Measurements from ENCODE around the gene LTBP3.
A peak's percentile ranks its signal among the peaks of the same experiment; 100 is the strongest.

LTBP3 gene

DNA sequence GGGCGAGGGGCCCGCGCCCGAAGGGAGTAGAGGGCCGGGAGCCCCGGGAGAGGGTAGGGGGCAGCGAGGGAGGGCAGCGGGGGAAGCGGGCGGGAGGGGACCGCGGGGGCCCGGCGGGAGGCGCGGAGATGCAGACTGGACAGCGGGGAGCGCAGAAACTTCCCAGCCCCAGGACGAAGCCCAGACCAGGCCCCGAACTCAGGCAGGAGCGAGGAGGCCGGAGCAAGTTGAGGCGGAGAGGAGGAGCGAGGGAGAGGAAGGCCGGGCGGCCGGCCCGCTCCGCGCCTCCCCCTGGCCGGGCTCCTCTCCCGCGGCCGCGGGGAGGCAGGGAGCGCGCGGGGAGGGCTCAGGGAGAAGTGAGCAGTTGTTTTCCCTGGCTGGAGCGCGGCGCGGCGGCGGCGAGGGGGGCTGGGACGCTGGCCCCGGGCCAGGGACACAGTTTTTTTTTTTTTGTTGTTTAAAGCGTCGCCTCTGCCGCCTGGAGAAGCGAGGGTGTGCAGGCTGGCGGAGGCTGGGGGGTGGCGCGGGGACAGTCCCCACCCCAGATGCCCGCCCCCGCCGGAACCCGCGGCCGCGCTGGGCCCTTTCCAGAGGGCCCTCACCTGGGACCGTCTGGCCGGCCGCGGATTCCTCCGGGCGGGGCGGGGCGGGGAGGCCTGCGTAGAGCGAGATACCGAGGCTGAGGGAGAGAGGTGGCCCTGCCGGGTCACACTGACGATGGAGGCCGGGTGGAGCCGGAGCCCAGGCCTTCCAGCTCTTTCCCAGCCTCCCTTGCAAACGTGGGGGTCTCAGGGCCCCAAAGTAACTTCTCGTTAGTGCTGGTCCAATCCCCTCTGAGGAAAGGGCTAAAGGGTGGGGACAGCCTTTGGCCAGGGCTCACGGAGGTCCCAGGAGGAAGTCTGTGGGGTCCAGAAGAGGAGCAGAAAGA lies at the start of gene LTBP3:
Gene LTBP3 (minus strand): TSS at position 358 of the 928 bp plus-strand sequence. CDS start 400 bp downstream, outside the sequence.
- DNase-seq = peak in 13 of 14 donors; percentile 38 to 88 (median 76)

DNA sequence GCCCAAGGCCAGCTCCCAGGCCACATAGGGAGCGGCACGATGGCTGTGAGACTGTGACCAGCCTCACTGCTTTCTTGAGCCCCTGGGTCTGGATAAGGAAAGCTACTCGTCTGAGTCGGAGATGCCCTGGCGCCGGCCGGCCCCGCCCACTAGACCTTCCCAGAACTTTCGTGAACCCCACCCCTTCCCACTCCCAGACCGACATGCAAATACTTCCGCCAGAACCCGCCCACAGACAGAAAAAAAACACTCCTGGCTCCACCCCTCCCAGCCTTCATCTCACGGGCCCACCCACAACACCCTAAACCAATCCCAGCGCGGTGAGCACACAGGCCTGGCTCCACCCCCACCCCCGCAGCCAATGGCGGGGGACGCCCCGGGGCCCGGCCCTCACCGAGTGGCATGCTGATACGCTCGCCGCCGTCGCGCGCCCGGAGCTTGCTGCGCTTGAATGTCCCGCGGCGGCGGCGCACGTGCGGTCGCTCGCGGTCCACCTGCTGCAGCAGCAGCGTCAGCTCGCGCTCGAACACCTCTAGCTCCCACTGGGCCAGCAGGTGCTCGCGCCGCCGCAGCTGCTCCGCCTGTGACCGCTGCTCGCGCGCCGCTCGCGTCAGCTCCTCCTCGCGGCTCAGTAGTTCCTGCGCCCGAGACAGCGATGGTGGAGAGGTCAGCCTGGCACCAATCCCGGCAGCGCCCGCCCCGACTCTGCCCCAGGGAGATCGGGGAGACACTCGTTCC lies 48.9 kb upstream of the LTBP3 start:
- DNase-seq = peak; percentile 42 to 94 (median 87)

DNA sequence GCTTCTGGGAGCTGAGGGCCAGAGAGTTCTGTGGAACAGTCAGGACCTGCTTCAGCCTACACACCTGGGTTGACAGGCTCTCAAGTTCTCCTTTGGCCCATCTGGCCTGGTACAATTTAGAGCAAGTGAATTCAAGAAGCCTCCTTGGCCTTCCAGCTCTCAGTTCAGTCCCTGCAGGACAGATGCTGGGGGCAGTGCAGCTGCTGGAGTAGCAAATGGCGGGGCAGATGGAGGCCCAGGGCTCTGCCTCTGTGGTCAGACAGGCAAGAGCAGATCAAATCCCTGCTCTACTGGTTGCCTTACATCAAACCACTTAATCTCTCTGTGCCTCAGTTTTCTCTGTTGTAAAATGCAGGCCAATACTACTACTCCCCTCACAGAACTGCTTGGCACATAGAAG lies 46.1 kb upstream of the LTBP3 start:
- no peak for DNase-seq

DNA sequence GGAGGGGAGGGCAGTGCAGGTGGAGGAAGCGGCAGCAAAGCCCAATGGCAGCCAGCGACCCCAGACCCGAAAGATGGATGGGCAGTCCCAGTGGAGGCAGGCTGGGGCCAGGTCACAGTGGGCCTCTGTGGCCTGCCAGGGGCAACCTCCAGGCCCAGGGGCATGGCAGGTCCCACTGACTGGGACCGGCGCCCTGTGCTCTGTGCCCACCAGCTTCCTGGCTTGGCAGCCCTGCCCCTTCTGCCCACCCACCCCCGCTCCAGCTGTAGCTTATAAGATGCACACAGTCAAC lies 41.7 kb upstream of the LTBP3 start:
- no peak for DNase-seq

DNA sequence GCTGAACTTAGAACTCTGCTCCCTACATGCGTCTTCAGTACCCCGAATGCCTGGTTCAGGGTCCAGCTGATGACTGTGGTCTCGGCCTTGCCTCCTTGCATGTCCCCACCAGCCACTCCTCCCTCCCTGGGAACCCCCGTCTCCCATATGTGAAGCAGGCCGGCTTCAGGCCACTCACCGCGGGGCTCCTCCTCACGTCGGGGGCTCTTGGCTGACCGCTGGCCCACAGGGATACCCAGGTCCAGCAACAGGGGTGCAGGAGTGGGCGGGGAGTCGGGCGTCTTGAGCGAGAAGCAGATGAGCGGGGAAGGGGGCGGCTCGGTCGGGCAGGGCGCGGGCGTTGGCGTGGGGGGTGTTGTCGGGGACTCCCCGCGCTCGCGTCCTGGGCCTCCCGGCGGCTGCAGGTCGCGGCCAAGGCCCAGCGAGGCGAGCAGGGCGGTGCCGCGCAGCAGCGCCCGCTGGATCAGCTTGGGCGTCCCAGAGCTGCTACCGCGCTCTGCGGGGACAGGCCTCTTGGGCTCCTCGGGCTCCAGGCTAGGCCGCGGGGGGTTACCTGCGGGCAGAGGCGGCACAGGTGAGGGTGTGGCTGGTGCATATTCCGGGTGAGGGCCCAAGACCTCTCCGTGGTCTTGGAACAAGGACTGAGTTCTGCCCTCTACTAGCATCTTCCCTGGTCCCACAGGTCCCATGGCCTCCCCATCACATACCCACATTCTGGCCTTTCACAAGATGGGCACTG lies 41.2 kb upstream of the LTBP3 start:
- DNase-seq = no peak

DNA sequence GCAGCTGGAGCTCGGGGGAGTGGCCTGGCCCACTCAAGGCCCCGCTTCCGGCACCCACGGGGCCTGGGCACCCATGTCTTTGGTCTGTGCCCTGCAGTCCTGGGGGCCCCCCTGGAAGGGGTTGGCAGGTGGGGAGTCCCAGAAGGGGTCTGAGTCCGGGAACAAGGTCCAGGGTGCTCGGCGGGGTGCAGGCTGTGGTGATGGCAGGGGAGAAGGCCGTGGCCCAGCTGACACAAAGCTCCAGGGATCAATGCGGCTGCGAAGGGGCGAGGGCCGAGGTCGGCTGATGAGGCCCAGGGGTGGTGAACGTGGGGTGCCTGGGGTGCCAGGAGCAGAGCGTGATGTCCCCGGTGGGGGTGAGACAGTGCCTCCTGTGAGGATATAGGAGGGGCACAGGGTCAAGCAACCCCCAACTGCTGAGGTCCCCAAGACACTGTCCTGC lies 40.1 kb upstream of the LTBP3 start:
- no peak for DNase-seq

DNA sequence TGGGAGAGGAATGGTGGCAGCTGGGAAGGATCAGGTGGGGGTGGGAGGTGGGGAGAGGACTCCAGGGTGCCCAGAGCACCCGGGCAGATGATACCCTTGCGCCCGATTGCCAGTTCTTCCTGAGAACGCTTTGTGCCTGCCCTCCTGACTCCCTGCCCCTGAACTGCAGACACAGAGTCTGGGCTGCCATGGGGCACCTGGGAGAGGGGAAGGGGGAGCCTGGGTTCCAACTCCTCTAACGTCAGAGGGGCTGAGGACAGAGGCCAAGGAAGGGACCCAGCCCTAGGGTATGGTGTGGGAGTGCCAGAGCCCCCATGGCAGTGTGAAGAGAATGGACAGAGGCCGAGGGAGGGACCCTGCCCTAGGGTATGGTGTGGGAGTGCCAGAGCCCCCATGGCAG lies 38.4 kb upstream of the LTBP3 start:
- no peak for DNase-seq

DNA sequence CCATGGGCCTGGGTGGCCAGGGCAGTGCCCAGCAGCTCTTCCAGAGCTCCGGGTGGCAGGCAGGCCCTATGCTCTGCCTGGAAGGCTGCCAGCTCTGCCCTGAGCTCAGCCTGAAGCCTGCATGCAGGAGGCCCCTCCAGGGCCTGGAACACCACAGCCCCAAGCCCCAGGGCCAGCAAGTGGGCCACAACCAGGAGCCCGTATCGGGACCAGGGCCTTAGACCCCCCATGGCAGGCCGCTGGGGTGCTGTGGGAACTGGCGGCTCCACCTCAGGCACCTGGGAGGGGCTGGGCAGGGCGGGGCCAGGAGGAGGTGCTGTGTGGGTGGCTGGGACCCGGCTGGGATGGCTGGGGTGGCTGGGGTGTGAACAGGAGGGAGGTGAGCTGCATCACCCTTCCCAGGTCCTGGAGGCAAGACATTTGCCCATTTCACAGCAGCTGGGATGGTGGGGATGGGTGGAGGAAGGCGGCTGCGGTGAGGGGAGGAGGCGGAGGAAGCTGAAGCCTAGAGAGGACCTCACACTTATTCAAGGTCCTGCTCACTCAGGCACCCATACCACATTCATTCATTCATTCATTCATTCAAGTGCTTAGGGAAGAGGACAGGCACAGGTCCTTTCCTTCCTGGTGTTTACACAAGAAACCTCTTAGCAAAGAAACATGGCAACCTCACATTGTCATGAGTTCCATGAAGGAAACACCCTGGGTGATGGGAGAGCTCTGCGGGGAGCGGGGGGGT lies 37.6 kb upstream of the LTBP3 start, which contains the start of gene KCNK7:
Gene KCNK7 (minus strand): TSS at position 258 of the 739 bp plus-strand sequence. CDS start 28 bp downstream, at position 230.
- no peak for DNase-seq

DNA sequence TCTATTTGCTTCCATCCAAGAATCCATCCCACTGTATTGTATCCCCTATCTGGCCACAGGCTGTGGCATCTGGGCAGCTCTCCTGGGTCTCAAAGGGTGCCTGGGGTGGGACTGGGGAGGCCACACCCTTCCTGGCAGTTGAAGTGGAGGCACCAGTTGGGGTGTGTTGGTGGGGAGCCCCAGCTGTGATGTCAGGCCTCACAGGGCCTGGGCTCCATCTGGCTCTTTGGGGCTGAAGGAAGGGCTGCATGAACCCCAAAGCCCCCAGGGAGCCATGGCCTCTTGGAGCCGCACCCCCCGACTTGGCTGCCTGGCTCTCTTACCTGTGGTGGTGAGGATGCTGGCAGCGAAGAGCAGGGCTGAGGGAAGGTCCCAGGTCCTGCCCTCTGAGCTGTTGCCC lies 37.0 kb upstream of the LTBP3 start:
- DNase-seq = no peak

DNA sequence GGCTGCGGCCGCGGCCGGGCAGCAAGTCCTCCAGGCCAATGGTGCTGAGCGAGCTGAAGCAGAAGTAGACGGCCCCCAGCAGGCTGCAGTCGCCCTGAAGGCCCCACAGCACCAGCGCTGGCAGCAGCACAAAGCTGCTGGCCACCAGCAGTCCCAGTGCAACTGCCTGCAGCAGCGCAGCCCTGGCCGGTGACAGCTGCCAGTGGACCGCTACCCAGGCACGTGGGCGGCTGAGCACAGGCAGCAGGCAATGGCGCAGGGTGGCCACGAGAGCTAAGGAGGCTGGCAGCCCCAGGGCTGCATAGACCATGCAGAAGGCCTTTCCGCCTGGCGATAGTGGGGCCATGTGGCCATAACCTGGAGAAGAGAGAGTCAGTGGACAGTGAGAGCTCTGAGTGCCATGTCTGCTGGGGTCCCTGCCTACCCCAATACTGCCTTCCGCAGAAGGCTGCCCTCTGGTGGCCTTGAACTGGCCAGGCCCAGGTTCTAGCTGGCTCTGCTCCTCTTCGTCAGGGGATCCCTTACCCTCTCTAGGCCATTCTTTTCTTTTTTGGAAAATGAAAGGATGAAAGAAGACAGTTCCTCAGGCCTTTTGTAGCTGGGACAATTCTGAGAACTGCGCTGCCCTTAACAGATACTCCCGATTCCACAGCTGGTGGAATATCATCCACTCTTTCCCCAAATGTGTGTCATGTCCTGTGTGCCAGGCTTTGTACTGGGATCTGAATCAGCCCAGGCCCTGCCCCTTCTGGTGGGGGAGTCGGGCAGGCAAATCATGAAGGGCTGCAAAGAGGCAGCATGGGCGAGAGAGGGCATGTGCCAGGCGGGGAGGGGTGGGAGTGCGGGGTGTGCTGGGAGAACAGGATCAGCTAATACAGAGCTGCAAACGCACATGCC lies 35.6 kb upstream of the LTBP3 start:
- peak in 12 of 14 donors; percentile 13 to 87 (median 65) for DNase-seq

DNA sequence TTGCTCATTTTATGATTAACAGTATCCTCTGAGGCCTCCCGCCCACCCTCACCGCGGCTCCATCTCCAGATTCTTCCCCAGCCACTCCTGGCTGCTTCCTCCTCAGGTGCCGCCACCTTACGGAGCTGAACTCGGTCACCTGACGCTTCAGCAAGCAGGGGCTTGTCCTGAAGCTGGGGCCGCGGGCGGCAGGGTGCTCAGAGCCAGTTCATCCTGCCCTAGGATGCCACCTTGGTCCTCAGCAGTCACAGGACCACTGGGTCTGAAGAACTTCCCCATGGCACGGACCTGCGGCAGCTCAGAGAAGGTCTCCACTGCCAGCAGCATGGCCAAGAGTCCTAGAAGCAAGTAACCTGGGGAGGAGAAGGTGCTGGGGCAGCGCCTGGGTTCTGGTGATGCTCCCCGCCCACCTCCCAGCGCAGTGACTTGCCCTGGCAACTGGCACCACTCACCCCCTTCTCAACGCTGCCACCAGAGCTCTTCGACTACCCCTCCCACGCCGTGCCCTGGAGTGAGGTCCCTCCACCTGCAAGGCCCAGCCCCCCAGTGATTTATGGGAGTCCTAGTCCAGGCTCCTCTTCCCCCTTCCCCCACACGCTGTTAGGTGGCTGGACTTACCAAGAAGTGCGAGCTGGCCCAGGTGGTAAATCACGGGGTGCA lies 34.8 kb upstream of the LTBP3 start:
- no peak for DNase-seq

DNA sequence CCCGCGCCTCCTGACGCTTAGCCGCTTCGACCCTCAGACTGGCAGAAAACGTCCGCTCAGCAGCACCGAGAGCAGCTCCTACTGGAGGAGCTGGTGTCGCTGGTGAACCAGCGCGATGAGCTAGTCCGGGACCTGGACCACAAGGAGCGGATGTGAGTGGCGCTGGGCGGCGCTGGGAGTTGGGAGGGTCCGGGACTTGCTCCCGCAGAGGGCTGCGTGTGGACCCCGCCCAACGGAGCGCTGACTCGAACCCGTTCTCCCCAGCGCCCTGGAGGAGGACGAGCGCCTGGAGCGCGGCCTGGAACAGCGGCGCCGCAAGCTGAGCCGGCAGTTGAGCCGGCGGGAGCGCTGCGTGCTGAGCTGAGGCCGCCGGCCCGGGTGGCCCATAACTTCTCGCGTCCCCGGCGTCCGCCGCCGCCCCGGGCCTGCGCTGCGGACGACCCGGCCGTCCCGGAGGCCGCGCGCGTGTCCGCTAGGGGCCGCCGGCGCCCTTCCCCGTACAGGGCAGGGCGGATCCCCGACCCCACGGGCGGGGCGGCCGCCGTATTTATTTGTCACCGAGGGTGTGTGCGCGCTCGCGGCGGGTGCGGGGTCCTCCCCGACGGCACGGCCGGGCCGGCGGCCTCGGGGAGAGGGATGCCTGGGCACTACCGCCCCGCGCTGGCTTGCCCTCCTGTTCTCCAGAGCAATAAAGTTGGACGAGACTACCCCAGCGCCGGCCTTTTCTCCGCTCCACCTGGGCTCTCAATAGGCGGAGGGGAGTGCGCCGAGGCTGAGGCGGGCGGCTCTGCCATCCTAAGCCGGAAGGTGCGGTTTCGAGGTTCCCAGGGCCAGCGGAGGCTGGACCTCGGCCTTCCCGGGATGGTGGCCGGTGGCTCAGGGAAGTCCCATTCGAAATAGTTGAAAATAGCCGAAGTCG lies 34.0 kb upstream of the LTBP3 start:
- no peak for DNase-seq

DNA sequence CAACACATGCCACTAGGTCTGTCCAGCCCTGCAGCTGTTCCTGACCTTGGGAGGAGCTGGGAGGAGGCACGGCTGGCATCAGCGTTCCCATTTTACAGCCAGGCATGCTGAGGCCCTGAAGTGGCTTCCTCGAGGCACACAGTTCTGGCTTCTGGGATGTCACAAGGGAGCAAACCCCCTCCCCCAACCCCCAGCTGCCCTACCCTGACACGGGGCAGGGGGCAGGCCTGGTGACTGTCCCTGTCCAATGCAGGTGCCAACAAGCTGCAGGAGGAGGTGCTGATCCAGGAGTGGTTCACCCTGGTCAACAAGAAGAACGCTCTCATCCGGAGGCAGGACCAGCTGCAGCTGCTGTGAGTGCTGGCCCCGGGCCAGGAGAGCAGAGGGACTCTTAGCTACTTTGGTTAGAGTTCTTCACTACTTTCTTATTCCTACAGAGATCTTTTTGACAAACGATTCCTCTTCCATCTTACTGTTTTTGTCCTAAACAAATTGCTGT lies 32.1 kb upstream of the LTBP3 start:
- DNase-seq = no peak

DNA sequence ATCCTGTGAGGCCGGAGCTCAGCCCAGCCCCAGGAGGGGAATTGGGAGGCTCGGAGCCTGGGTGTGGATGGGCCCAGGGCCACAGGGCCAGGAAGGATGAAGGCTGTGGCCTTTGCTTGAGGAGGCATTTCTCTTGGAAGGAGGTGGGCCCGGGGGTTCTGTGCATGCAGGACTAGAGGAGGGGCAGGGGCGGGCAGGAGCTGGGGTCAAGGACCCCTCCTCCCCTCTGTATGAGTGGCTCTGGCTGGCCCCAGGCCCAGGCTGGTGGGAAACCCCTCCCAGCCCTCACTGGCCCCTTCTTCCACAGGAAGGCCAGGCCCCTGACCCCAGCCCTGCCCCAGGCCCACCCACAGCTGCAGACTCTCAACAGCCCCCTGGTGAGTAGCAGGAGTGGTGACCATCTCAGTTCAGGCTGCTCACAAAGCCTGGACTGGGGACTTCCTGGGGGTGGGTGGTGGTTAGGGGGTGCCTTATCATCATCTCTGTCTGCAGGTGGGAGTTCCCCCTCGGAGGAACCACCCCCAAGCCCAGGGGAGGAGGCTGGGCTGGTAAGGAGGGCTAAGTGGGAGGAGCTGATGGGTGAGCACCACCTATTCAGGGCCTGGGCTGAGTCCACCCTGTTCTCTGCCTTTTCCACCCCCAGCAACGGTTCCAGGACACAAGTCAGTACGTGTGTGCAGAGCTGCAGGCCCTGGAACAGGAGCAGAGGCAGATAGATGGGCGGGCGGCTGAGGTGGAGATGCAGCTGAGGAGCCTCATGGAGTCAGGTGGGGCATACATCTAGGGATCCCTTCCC lies 31.5 kb upstream of the LTBP3 start:
- DNase-seq = no peak

DNA sequence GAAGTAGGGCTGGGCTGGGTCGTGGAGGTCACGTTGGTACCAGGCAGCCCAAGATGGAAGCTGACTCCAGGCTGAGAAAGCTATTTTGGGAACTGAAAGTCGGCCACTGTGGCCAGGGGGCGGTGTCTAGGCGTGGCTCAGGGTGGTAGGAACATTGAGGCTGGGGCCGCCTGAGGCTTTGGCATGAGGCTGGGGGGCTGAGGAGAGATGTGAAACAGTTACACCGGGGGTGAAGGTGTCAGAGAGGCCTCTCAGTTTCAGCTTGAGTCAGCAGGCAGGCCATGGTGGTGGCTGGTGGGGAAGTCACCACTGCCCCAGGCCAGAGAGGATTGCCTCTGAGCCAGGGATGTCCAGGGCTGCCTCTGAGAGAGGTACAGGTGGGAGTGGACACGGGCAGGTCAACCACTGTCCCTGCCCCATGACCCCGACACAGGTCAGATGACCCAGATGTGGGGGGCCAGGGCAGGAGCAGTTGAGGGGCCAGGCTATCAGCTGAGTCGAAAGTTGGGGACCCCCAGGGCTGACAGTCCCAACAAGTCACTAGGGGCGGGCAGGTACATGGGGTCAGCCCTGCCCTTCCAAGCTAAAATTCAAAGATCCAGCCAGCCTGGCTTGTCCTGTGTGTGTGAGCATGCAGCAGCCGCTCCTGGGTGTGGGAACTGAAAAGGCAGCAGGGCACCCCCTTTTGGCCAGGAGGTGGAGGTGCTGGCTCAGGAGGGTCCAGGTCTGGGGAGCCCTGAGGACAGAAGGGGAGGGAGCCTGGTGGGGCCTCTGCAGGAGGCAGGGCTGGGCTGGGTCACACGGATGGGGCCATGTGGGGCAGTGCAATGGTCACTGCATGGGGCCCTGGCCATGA lies 30.3 kb upstream of the LTBP3 start:
- DNase-seq = peak in 3 of 14 donors; percentile 19 to 27 (median 25)

DNA sequence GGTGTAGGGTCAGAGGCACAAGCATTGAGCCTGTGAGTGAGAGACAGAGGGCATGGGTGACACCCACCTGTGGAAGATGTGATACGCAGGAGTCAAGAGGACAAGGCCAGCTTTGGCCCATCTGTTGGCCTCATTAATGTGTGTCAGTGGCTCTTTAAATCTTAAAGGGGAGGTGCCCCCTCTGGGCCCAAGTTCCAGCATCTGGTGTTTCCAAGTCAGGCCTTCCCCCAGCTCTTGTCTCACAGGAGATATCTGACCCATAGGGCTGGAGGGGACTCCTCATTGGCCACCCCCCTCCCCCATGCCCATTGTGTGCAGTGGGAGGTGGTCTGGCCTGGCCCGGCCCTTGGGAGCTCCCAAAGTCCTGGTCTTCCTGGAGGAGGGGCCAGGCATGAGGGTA lies 28.5 kb upstream of the LTBP3 start:
- no peak for DNase-seq

DNA sequence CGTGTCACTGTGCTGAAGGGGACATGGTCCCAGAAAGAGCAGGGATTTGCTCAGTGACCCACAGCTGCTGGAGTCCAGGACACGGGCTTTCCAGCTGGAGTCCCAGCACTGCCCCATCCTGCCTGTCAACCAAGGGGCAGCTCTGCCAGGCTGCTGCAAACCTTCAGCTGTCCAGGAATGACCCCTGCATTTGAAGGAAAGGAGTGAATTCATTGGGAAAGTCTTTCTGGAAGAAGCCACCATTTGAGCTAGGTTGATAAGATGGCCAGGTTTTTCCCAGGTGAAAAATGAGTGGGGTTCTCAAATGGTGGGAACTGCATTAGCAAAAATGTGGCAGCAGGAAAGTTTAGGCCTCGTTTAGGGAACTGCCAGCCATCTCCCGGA lies 28.1 kb upstream of the LTBP3 start:
- DNase-seq = no peak
